ENCODE data around the gene ATXN7.

DNA sequence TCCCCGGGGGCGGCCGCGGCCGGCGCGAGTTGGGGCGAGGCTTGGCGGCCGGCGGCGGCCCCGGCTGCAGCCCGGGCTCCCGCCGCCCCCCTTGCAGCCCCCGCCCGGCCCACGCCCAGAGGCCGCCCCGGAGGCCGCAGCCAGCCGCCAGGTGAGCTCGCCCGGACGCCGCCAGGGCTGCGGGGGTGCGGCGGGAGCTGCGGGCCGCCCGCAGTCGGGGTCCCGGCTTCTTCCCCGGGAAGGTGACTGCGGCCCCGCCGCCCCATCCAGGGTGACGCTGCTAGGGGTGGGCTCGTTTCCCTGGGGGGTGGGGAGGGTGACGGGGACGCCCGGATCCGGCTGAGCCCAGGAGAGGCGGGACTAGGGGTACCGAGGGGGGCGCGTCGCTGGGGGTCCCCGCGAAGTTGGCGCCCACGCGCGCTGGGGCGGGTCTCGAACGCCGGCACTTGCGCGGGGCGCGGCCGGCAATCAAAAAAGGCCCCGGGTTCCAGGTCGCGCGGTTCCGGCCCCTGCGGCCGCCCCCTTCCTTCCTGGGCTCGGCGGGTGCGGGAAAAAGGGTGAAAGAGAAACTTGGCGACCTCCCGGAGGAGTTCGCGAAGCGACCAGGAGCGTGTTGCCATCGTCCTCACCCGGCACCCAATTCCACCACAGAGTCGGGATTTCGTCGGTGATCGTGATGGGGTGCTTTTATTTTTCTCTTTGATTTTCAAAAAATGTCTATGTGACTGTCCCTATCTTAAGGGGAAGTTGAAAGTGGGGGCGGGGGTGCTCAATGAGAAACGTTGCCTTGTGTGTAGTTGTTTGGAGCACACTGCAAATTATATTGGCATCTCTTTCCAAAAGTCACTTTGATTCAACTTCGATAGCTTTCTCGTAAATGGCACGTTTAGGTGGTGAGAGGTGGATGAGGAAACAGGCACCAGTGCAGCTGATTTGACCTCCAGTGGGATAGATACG, 619 bp downstream of the ATXN7 start:
- no peak for TF ChIP-seq CTCF (conservative IDR thresholded peaks at IDR 0.05; ENCODE audit: low read depth, low read length)
- no peak for TF ChIP-seq EZH2 (IDR thresholded peaks at IDR 0.05; ENCODE audit: low read length, unreplicated experiment)
- no peak for TF ChIP-seq EZH2phosphoT487 (IDR thresholded peaks at IDR 0.05; ENCODE audit: borderline replicate concordance, low read length)
